IMR-90 (cell line): ENCODE measurements around the gene BEND2. TPM values are rescaled to one million over a fixed set of nuclear protein-coding genes. Genes with fewer than 3 reads are reported as not detected.

Source experiments
- ATAC-seq: fragments of 200-7000 bp; cut with Tn5 transposase; 2 replicates; pipeline ENCODE4 v1.9.1; 2020; ENCODE audit warnings: low read depth, mild to moderate bottlenecking, moderate library complexity
- BruUV-seq: library from RNA; stranded (reverse); fragments of 400-500 nt; replicated peaks from 2 replicates; lab custom pipeline; 2021; lab: Mats Ljungman, UMichigan
- CTCF ChIA-PET: fragments of 300-600 bp; formaldehyde crosslinking; extraction: SDS; loops from one replicate; lab custom pipeline; 2021; ENCODE audit warnings: antibody characterized with exemption; lab: Yijun Ruan, JAX
- POLR2A ChIA-PET: fragments of 300-600 bp; sonication (Branson Sonifier 250); formaldehyde crosslinking; loops from one replicate; lab custom pipeline; 2022; ENCODE audit warnings: antibody characterized with exemption; ENCODE audit not compliant: unreplicated experiment; lab: Charles Lee
- DNase-seq: peaks from one replicate; pipeline ENCODE4 v3.0.0; 2013
- H2AFZ ChIP-seq: replicated peaks from 2 replicates; pipeline ENCODE3; 2013; ENCODE audit warnings: low read length, mild to moderate bottlenecking; ENCODE audit not compliant: poor library complexity
- H2AK5ac ChIP-seq: 2 replicates; pipeline ENCODE4 v1.6.1; 2013; ENCODE audit warnings: low read depth, low read length, inconsistent platforms
- H2AK9ac ChIP-seq: replicated peaks from 2 replicates; pipeline ENCODE3; 2013; ENCODE audit warnings: mild to moderate bottlenecking, low read depth, low read length, moderate library complexity; ENCODE audit not compliant: poor library complexity
- H2BK120ac ChIP-seq: 2 replicates; pipeline ENCODE4 v1.6.1; 2013; ENCODE audit warnings: low read depth, low read length, inconsistent platforms
- H2BK15ac ChIP-seq: 3 replicates; pipeline ENCODE4 v1.6.1; 2013; ENCODE audit warnings: low read depth, low read length, inconsistent platforms
- H2BK20ac ChIP-seq: 2 replicates; pipeline ENCODE4 v1.6.1; 2013; ENCODE audit warnings: low read depth, mild to moderate bottlenecking, inconsistent platforms, low read length, moderate library complexity
- H2BK5ac ChIP-seq: 2 replicates; pipeline ENCODE4 v1.6.1; 2013; ENCODE audit warnings: mild to moderate bottlenecking, low read depth, low read length, inconsistent platforms; ENCODE audit not compliant: poor library complexity, severe bottlenecking
- H3K14ac ChIP-seq: replicated peaks from 2 replicates; pipeline ENCODE4 v1.6.1; 2013; ENCODE audit warnings: low read depth, low read length, inconsistent platforms
- H3K18ac ChIP-seq: 2 replicates; pipeline ENCODE4 v1.6.1; 2013; ENCODE audit warnings: low read depth, low read length, control low read depth
- H3K23ac ChIP-seq: 2 replicates; pipeline ENCODE4 v1.6.1; 2013; ENCODE audit warnings: low read depth, low read length, inconsistent platforms
- H3K27ac ChIP-seq: 2 replicates; pipeline ENCODE4 v1.5.1; 2013; ENCODE audit warnings: mild to moderate bottlenecking, control low read depth, low read length; ENCODE audit not compliant: insufficient read depth
- H3K27me3 ChIP-seq: 2 replicates; pipeline ENCODE4 v1.6.1; 2013; ENCODE audit warnings: low read length; ENCODE audit not compliant: control insufficient read depth, insufficient read depth
- H3K36me3 ChIP-seq: 2 replicates; pipeline ENCODE4 v1.6.1; 2013; ENCODE audit warnings: low read length, mixed read lengths; ENCODE audit not compliant: control insufficient read depth, insufficient read depth
- H3K4ac ChIP-seq: 2 replicates; pipeline ENCODE4 v1.6.1; 2013; ENCODE audit warnings: low read depth, low read length, inconsistent platforms
- H3K4me1 ChIP-seq: 2 replicates; pipeline ENCODE4 v1.6.1; 2013; ENCODE audit warnings: low read length, mixed read lengths; ENCODE audit not compliant: control insufficient read depth, insufficient read depth
- H3K4me2 ChIP-seq: 2 replicates; pipeline ENCODE4 v1.6.1; 2013; ENCODE audit warnings: low read depth, mild to moderate bottlenecking, control low read depth, low read length, moderate library complexity
- H3K4me3 ChIP-seq: 2 replicates; pipeline ENCODE4 v1.5.1; 2013; ENCODE audit warnings: low read depth, mild to moderate bottlenecking, control low read depth, low read length, moderate library complexity; ENCODE audit not compliant: insufficient read depth
- H3K56ac ChIP-seq: 2 replicates; pipeline ENCODE4 v1.6.1; 2013; ENCODE audit warnings: low read length, inconsistent platforms; ENCODE audit not compliant: insufficient read depth; ENCODE audit errors: extremely low read depth
- H3K79me1 ChIP-seq, 2 experiments: 2 replicates each; pipeline ENCODE4 v1.6.1; 2013; ENCODE audit warnings: low read length in 2 of 2, inconsistent platforms in 1 of 2, low read depth in 1 of 2
- H3K9ac ChIP-seq: 2 replicates; pipeline ENCODE4 v1.6.1; 2013; ENCODE audit warnings: low read depth, low read length, control low read depth
- H3K9me1 ChIP-seq: 2 replicates; pipeline ENCODE4 v1.6.1; 2013; ENCODE audit warnings: low read length, inconsistent platforms; ENCODE audit not compliant: insufficient read depth
- H3K9me3 ChIP-seq: 2 replicates; pipeline ENCODE4 v1.6.1; 2013; ENCODE audit warnings: low read length; ENCODE audit not compliant: control insufficient read depth, insufficient read depth
- H4K20me1 ChIP-seq: 2 replicates; pipeline ENCODE4 v1.6.1; 2013; ENCODE audit warnings: low read length, inconsistent platforms; ENCODE audit not compliant: insufficient read depth
- H4K5ac ChIP-seq: 2 replicates; pipeline ENCODE4 v1.6.1; 2013; ENCODE audit warnings: mild to moderate bottlenecking, low read depth, low read length, control low read depth
- H4K8ac ChIP-seq, 2 experiments: 2 replicates each; pipeline ENCODE4 v1.6.1; 2013; ENCODE audit warnings: low read depth in 2 of 2, low read length in 2 of 2, control low read depth in 1 of 2, inconsistent platforms in 1 of 2
- H4K91ac ChIP-seq: 2 replicates; pipeline ENCODE4 v1.6.1; 2013; ENCODE audit warnings: low read depth, low read length, inconsistent platforms; ENCODE audit not compliant: insufficient read depth
- CHD1 ChIP-seq: IDR thresholded peaks from 2 replicates; pipeline ENCODE4 v1.6.1; 2012; ENCODE audit warnings: low read depth, low read length, improper control_type of control experiment
- MAFK ChIP-seq: IDR thresholded peaks from 2 replicates; pipeline ENCODE4 v1.6.1; 2012; ENCODE audit warnings: low read depth, low read length, improper control_type of control experiment
- MXI1 ChIP-seq: IDR thresholded peaks from 2 replicates; pipeline ENCODE4 v1.6.1; 2012; ENCODE audit warnings: low read depth, mild to moderate bottlenecking, low read length, moderate library complexity, borderline replicate concordance
- SMC3 ChIP-seq: fragments of 150-350 bp; IDR thresholded peaks from 2 replicates; pipeline ENCODE4 v1.6.1; 2016; ENCODE audit warnings: low read depth, mild to moderate bottlenecking, antibody characterized with exemption, low read length, moderate library complexity
- WGBS, 2 experiments: methylation state at CpG; one replicate each; pipeline versions ENCODE4 v1.1.5 to v1.1.7; 2013; ENCODE audit warnings: missing lambda C conversion rate in 2 of 2; ENCODE audit not compliant: insufficient read length in 1 of 2; ENCODE audit errors: extremely low coverage in 2 of 2; 5-methylcytosine and 5-hydroxymethylcytosine counted together
- dilution Hi-C: fragments of 300-500 bp; cut with HindIII; formaldehyde crosslinking; loops from one replicate; pipeline ENCODE4 v1.14.3; 2018; ENCODE audit warnings: low sequenced_read_pairs; ENCODE audit not compliant: unreplicated experiment
- in situ Hi-C: fragments of 300-500 bp; cut with MboI; formaldehyde crosslinking; loops from 3 replicates; pipeline ENCODE4 v1.14.3; 2019; ENCODE audit warnings: low sequenced_read_pairs, inconsistent platforms, mixed read lengths
- intact Hi-C: fragments of 100-400 bp; cut with micrococcal nuclease; formaldehyde crosslinking; loops from 2 replicates; pipeline ENCODE4 v1.10.0; 2022
- polyA plus RNA-seq, 3 experiments: library from polyadenylated mRNA; depleted of rRNA; stranded (reverse); fragments of >200 nt; gene quantifications; 2 replicates each; pipeline ENCODE4 v1.2.3, GENCODE V29; 2012; ENCODE audit warnings: low replicate concordance in 1 of 3
- total RNA-seq: library from RNA; depleted of rRNA; stranded (reverse); fragments of >200 nt; gene quantifications from 2 replicates; pipeline ENCODE4 v1.2.3, GENCODE V29; 2012

BEND2 gene
- total and polyA plus RNA-seq, 2 of the 4 experiments (the other 2 are of a cell fraction): not detected

- ChIA-PET CTCF (no interaction called here), POLR2A (no interaction called here)
- Histone ChIP-seq H3K56ac (no peak overlapping the region), H3K14ac (no peak overlapping the region), H3K23ac (no peak overlapping the region), H3K9me3 (no peaks in the 10 kb centered on the region), H4K91ac (no peak overlapping the region), H2BK20ac (no peak overlapping the region), H2BK5ac (no peak overlapping the region), H4K20me1 (no peaks in the 10 kb centered on the region), H3K9ac (no peak overlapping the region), H3K4me1 (no peaks in the 10 kb centered on the region), H3K27ac (no peak overlapping the region), H2AFZ (no peak overlapping the region), H3K27me3 (no peaks in the 10 kb centered on the region; the same call in 1 of the 2 replicates), H2BK120ac (no peak overlapping the region), H3K9me1 (no peaks in the 10 kb centered on the region), H3K4ac (no peak overlapping the region), H4K8ac (no peak overlapping the region), H3K18ac (no peak overlapping the region), H4K5ac (no peak overlapping the region), H2BK15ac (no peak overlapping the region), H3K36me3 (no peaks in the 10 kb centered on the region), H3K4me2 (no peak overlapping the region), H3K79me1 (no peaks in the 10 kb centered on the region), H3K4me3 (no peak overlapping the region), H2AK5ac (no peak overlapping the region), H2AK9ac (no peak overlapping the region)
- BruUV-seq: no TSS peak
- dilution Hi-C loops (no loop called here), in situ Hi-C loops (no loop called here), intact Hi-C loops (no loop called here)
- TF ChIP-seq MAFK (no peak), CHD1 (no peak), SMC3 (no peak), MXI1 (no peak)
- no peak for ATAC-seq
- DNase-seq: no peak
- WGBS, 2 experiments: 0% methylated on average over 1 of the region's 8 CpGs; no CpG with 5 or more reads in 1 of the 2 experiments
Measured at GRCh38 chrX:18206657-18207056, 14.0 kb downstream of the BEND2 start.
